GM23338 (cell line): ENCODE measurements around the gene ZNF106.

Source experiments
- CTCF ChIP-seq, 2 experiments: fragments of 200-600 bp in 1 of 2; sonication (generic) in 1 of 2; conservative IDR thresholded peaks; 2 replicates each; pipeline versions ENCODE4 v1.5.1 to v1.6.1; 2016 to 2017; ENCODE audit warnings: antibody characterized with exemption in 2 of 2, low read depth in 2 of 2, mild to moderate bottlenecking in 2 of 2, moderate library complexity in 1 of 2
- EZH2 ChIP-seq: fragments of 200-600 bp; sonication (generic); IDR thresholded peaks from one replicate; pipeline ENCODE4 v1.8.0; 2017; ENCODE audit warnings: antibody characterized with exemption, mild to moderate bottlenecking, low read depth; ENCODE audit not compliant: unreplicated experiment

- no peak for TF ChIP-seq EZH2
- TF ChIP-seq CTCF (conservative IDR thresholded peaks at IDR 0.05; ENCODE audit: low read depth in 2 of 2) = no peak
Measured at GRCh38 chr15:42503825-42504224, 12.9 kb upstream of the ZNF106 start.
